H1 (cell line): ENCODE results near the gene DDX59. TPM values are rescaled to one million over a fixed set of nuclear protein-coding genes. Genes with fewer than 3 reads are reported as not detected.

ENCODE experiments used
- SP1 ChIP-seq: IDR thresholded peaks from 2 replicates; pipeline ENCODE4 v1.6.1; 2011; ENCODE audit warnings: low read depth, low read length
- polyA plus RNA-seq, 7 experiments: library from polyadenylated mRNA; depleted of rRNA in 3 of 7; stranded (reverse) in 5 of 7; unstranded in 2 of 7; fragments of >200 nt in 5 of 7; fragments of 200-250 nt in 2 of 7; gene quantifications; 1 replicate in 5 of 7; 2 replicates in 1 of 7; 4 replicates in 1 of 7; pipeline versions ENCODE4 v1.2.1 to v1.2.3, GENCODE V29; 2011 to 2013; ENCODE audit warnings: missing spikeins in 2 of 7, mixed read lengths in 2 of 7
- total RNA-seq: library from RNA; stranded (reverse); fragmentation: NEBNext Ultra II Directional; extraction: Animal tissue kit (Norgen Biotek cat#: 25700); gene quantifications from 2 replicates; pipeline ENCODE4 v1.2.1, GENCODE V29; 2021
- TF ChIP-seq, protein P1 (sequence below): fragments of 300-600 bp; sonication (generic); IDR thresholded peaks from 2 replicates; pipeline ENCODE4 v1.7.1; 2012; ENCODE audit warnings: low read length, moderate library complexity, mild to moderate bottlenecking, inconsistent platforms; ENCODE audit not compliant: insufficient replicate concordance

Gene DDX59
- total and polyA plus RNA-seq, 2 of the 8 experiments (the other 6 are each of a cell fraction or from before 2014, with no cell fraction given): 8.3 to 19.4 TPM

DNA sequence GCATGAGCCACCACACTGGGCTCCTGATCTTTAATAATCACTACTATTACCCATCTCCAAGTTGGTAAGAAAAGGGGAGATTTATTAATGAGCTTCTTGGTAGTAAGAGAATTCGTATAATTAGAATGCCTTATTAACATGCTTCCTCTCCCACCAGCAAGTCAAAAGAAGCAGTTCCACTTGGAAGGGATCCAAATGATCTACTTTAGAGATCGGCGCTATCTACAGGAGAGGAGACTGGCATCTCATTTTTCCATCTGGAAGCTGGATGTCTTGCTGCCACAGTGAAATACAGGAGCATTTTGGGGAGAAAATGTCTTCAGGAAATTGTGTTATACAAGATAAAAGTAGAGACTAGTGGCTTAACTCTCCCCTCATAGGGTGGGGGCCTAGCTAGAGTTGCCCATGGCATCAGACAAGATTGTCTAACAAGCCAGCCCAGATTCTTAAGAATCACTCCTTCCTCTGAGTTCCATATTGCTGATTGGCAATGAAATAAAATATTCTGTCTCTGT lies 35.3 kb upstream of the DDX59 start (continued):
- TF ChIP-seq, protein P1, sequence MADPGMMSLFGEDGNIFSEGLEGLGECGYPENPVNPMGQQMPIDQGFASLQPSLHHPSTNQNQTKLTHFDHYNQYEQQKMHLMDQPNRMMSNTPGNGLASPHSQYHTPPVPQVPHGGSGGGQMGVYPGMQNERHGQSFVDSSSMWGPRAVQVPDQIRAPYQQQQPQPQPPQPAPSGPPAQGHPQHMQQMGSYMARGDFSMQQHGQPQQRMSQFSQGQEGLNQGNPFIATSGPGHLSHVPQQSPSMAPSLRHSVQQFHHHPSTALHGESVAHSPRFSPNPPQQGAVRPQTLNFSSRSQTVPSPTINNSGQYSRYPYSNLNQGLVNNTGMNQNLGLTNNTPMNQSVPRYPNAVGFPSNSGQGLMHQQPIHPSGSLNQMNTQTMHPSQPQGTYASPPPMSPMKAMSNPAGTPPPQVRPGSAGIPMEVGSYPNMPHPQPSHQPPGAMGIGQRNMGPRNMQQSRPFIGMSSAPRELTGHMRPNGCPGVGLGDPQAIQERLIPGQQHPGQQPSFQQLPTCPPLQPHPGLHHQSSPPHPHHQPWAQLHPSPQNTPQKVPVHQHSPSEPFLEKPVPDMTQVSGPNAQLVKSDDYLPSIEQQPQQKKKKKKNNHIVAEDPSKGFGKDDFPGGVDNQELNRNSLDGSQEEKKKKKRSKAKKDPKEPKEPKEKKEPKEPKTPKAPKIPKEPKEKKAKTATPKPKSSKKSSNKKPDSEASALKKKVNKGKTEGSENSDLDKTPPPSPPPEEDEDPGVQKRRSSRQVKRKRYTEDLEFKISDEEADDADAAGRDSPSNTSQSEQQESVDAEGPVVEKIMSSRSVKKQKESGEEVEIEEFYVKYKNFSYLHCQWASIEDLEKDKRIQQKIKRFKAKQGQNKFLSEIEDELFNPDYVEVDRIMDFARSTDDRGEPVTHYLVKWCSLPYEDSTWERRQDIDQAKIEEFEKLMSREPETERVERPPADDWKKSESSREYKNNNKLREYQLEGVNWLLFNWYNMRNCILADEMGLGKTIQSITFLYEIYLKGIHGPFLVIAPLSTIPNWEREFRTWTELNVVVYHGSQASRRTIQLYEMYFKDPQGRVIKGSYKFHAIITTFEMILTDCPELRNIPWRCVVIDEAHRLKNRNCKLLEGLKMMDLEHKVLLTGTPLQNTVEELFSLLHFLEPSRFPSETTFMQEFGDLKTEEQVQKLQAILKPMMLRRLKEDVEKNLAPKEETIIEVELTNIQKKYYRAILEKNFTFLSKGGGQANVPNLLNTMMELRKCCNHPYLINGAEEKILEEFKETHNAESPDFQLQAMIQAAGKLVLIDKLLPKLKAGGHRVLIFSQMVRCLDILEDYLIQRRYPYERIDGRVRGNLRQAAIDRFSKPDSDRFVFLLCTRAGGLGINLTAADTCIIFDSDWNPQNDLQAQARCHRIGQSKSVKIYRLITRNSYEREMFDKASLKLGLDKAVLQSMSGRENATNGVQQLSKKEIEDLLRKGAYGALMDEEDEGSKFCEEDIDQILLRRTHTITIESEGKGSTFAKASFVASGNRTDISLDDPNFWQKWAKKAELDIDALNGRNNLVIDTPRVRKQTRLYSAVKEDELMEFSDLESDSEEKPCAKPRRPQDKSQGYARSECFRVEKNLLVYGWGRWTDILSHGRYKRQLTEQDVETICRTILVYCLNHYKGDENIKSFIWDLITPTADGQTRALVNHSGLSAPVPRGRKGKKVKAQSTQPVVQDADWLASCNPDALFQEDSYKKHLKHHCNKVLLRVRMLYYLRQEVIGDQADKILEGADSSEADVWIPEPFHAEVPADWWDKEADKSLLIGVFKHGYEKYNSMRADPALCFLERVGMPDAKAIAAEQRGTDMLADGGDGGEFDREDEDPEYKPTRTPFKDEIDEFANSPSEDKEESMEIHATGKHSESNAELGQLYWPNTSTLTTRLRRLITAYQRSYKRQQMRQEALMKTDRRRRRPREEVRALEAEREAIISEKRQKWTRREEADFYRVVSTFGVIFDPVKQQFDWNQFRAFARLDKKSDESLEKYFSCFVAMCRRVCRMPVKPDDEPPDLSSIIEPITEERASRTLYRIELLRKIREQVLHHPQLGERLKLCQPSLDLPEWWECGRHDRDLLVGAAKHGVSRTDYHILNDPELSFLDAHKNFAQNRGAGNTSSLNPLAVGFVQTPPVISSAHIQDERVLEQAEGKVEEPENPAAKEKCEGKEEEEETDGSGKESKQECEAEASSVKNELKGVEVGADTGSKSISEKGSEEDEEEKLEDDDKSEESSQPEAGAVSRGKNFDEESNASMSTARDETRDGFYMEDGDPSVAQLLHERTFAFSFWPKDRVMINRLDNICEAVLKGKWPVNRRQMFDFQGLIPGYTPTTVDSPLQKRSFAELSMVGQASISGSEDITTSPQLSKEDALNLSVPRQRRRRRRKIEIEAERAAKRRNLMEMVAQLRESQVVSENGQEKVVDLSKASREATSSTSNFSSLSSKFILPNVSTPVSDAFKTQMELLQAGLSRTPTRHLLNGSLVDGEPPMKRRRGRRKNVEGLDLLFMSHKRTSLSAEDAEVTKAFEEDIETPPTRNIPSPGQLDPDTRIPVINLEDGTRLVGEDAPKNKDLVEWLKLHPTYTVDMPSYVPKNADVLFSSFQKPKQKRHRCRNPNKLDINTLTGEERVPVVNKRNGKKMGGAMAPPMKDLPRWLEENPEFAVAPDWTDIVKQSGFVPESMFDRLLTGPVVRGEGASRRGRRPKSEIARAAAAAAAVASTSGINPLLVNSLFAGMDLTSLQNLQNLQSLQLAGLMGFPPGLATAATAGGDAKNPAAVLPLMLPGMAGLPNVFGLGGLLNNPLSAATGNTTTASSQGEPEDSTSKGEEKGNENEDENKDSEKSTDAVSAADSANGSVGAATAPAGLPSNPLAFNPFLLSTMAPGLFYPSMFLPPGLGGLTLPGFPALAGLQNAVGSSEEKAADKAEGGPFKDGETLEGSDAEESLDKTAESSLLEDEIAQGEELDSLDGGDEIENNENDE: no peak
- TF ChIP-seq SP1: no peak
